Measurements from ENCODE around the gene NIPAL1.

The NIPAL1 gene

DNA sequence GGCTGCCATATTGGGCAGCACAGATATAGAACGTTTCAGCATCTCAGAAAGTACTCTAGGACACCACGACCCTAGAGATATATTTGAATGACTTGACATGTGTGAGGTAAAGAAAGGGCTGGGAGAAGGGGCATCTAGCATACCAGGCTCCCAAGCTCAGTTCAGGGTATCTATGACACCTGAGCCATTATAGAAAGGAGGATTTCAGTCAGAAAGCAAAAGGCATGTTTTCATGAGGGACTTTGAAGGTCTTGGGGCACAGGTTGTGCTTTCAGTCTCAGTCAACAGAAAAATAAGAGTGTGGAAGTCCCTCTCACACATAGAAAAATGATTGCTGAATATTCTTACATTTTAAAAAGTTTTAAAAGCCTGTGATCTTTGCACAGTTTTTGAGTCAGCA lies 51.6 kb downstream of the NIPAL1 start:
- DNase-seq = no peak

- no peak for DNase-seq
These were observed 52.5 kb downstream of the NIPAL1 start for GRCh38 chr4:48069026-48069425.

- DNase-seq = no peak
These were observed 54.6 kb downstream of the NIPAL1 start for GRCh38 chr4:48071191-48071590.

GRCh38 chr4:48073567-48074103 lies 57.1 kb downstream of the NIPAL1 start:
- DNase-seq = no peak

- no peak for DNase-seq
These were observed 58.1 kb downstream of the NIPAL1 start for GRCh38 chr4:48074657-48075056.

GRCh38 chr4:48078425-48078824 lies 61.9 kb downstream of the NIPAL1 start:
- DNase-seq = no peak

DNA sequence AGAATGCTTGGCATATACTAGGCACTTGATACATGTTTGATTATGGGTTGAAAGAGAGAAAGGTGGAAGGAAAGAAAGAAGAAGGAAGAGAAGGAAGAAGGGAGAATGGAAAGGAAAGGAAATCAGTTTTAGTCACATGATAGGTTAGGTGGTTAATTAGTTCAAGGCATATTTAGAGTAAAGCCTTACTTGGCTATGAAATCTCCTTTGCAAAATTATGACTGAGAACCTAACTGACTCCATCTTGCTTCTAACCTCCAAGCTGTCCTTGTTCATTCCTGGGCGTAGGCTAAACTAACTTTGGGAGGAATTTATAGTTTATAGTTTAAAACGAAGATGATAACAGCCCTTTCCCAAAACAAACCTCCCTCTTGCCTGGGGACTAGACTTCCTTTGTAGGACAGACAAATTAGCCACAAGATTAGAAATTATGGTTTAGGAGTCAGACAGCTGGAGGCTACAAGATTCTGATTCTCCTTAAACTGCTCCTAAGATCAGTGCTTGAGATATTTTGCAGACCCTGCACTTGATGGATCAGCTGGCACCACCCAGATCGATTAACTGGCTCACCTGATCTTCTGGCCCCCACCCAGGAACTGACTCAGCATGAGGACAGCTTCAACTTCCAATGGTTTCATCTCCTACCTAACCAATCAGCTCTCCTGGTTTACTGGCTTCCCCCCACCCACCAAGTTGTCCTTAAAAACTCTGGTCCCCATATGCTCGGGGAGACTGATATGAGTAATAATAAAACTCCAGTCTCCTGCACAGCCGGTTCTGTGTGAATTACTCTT lies 62.5 kb downstream of the NIPAL1 start:
- no peak for DNase-seq

- DNase-seq = no peak
These were observed 63.4 kb downstream of the NIPAL1 start for GRCh38 chr4:48079972-48080391.

- no peak for DNase-seq
These were observed 64.6 kb downstream of the NIPAL1 start for GRCh38 chr4:48081196-48081595.

DNA sequence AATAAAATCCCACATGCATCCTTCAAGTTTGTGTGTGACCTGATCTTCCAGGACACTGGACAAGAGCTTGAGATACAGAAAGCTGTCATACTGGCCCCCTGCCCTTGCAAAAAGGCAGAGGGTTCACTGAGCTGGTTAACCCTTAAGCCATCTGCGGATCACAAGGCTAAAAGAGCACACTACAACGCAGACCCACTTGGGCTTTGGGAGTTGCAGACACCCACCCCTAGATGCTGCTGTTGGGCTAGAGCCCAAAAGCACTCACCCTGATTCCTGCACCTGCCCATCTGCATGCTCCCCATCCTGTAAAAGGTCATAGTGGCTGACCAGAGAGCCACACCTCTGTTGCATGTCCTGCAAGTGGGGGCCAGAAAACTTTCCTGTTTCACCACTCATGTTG lies 66.4 kb downstream of the NIPAL1 start:
- no peak for DNase-seq

DNA sequence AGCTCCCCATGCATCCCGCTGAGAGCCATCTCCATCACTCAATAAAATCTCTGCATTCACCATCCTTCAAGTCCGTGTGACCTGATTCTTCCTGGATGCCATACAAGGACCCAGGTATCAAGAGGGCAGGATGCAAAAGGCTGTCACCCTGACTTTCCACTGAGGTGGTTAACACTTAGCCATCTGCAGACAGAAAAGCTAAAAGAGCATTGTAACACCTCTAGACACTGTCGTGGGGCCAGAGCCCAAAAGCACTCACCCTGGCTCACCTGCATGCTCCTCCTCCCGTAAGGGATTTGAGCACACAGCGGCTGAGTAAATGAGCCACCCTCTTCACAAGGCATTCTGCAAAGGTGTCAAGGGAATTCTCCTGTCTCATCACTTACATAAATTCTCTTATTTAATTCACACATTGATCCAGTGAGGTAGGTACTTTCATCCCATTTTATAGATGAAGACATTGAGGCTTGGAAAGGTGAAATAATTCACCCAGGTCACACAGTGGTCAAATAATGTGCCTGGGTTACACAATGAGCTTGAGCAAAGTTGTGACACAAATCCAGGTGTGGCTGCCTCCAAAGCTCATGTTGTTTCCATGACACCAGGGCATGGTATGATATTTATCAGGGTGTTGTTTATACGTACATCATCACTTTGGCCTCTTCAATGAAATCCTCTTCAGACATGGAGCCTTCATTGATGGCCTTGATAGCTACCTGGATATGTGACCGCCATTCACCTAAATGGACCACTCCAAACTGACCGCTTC lies 69.4 kb downstream of the NIPAL1 start:
- DNase-seq = no peak

Measured in activated CD4-positive, alpha-beta T cell treated with anti-CD3 and anti-CD28 coated beads, Interleukin-2, amount 50 U/mL, for 48 hours (primary cell).